IPS-20b (cell line): Measurements from ENCODE around the gene CCDC181.

Experiments used
- H3K27ac ChIP-seq: one replicate; pipeline ENCODE4 v1.5.1; 2013; ENCODE audit warnings: low read length
- H3K27me3 ChIP-seq: 2 replicates; pipeline ENCODE4 v1.6.1; 2013; ENCODE audit warnings: mild to moderate bottlenecking, low read length, inconsistent platforms; ENCODE audit not compliant: insufficient read depth
- H3K36me3 ChIP-seq: 2 replicates; pipeline ENCODE4 v1.6.1; 2013; ENCODE audit warnings: low read depth, mild to moderate bottlenecking, inconsistent platforms, low read length, moderate library complexity; ENCODE audit not compliant: insufficient read depth
- H3K4me1 ChIP-seq: 2 replicates; pipeline ENCODE4 v1.6.1; 2013; ENCODE audit warnings: mild to moderate bottlenecking, control low read depth, inconsistent platforms, low read length, moderate library complexity; ENCODE audit not compliant: insufficient read depth
- H3K4me3 ChIP-seq: 2 replicates; pipeline ENCODE4 v1.5.1; 2013; ENCODE audit warnings: mild to moderate bottlenecking, low read length, inconsistent platforms
- H3K9ac ChIP-seq: 2 replicates; pipeline ENCODE4 v1.6.1; 2013; ENCODE audit warnings: low read depth, mild to moderate bottlenecking, inconsistent platforms, low read length, moderate library complexity
- H3K9me3 ChIP-seq: 2 replicates; pipeline ENCODE4 v1.6.1; 2013; ENCODE audit warnings: mild to moderate bottlenecking, low read depth, low read length, inconsistent platforms; ENCODE audit not compliant: insufficient read depth

Gene CCDC181

DNA sequence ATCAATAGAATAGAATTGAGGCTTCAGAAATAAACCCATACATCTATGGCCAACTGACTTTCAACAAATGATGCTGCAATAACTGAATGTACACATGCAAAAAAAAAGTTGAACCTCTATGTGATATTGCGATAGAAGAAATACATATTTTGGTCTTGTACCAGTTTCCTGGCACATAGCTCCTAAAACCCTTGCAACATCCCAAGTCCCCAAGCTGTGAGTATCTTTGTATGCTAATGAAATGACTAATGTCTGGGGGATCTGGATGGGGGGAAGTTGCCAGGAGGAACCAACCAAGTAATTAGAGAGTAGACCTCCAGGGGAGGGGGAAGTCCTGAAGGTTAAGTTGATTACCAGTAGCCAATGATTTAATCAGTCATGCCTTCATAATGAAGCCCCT, 34.9 kb downstream of the CCDC181 start:
- H3K4me3 ChIP-seq, result no peak overlapping the region
- H3K27ac ChIP-seq, result no peak overlapping the region
- peaks cover 5% of the 10 kb centered on the region; the same call in 1 of the 2 replicates for H3K4me1 ChIP-seq
- no peaks in the 10 kb centered on the region for H3K27me3 ChIP-seq
- H3K9ac ChIP-seq, result no peak overlapping the region
- H3K36me3 ChIP-seq, result peaks cover 30% of the 10 kb centered on the region; the same call in 1 of the 2 replicates
- H3K9me3 ChIP-seq, result no peaks in the 10 kb centered on the region

DNA sequence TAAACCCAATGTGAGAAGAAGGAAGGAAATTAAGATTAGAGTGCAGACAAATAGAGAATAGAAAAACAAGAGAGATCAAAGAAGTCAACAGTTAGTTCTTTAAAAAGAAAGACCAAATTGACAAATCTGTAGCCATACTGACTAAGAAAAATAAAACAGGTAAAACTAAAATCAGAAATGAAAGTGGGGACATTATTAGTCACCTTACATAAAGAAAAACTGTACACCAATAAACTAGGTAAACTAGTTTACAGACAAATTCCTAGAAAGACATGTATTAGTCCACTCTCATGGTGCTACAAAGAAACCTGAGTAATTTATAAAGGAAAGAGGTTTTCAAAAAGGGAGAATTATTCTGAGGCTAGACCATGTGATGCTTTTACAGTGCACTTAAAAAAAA, 37.0 kb downstream of the CCDC181 start:
- Histone ChIP-seq H3K9me3 (no peaks in the 10 kb centered on the region), H3K9ac (no peak overlapping the region), H3K36me3 (peaks cover 45% of the 10 kb centered on the region), H3K27ac (no peak overlapping the region), H3K4me1 (peaks cover 5% of the 10 kb centered on the region; the same call in 1 of the 2 replicates), H3K27me3 (no peaks in the 10 kb centered on the region), H3K4me3 (no peak overlapping the region)

DNA sequence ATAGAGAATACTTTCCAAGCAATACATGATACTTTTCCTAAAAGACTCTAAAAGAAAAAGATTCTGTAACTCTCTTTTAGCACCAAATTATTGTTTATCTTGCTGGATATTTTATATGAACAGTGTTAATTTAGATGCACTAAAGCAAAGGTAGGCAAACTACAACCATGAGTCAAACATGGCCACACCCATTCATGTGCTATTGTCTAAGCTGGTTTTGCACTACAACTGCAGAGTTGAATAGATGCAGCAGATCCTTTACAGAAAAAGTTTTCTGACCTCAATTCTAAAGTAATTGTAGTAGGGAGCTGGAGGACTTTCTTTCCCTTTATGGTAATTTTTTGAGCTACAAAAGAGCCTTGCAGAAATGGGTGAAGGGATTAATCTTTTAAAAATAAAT, 39.9 kb downstream of the CCDC181 start:
- Histone ChIP-seq H3K4me1 (peaks cover 4% of the 10 kb centered on the region; the same call in 1 of the 2 replicates), H3K36me3 (peaks cover 55% of the 10 kb centered on the region), H3K9me3 (no peaks in the 10 kb centered on the region), H3K27ac (no peak overlapping the region), H3K9ac (no peak overlapping the region), H3K4me3 (no peak overlapping the region), H3K27me3 (no peaks in the 10 kb centered on the region)

DNA sequence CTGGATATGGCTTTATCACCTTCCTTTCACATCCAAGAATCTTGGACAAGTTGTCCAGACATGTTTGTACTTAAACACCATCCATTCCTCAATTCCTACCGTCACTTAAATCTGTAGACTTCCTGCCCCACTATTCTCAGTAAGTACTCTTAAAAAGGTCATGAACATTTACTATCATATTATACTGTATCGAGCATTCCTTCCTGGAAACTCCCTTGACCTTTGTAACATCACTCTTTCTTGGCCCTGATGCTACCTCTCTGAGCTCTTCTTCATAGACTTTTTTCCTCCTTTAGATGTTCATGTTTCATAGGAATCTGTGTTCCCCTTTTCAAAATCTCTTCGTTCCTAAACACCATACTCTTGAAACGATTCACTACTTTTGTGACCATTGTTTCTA, 43.8 kb downstream of the CCDC181 start:
- peaks cover 65% of the 10 kb centered on the region for H3K36me3 ChIP-seq
- H3K27me3 ChIP-seq, result no peaks in the 10 kb centered on the region
- H3K4me3 ChIP-seq, result no peak overlapping the region
- H3K27ac ChIP-seq, result no peak overlapping the region
- H3K4me1 ChIP-seq, result 0 out of 2 replicates have a peak, but pooled peaks cover 3% of the 10 kb centered on the region
- H3K9me3 ChIP-seq, result no peaks in the 10 kb centered on the region
- H3K9ac ChIP-seq, result no peak overlapping the region

DNA sequence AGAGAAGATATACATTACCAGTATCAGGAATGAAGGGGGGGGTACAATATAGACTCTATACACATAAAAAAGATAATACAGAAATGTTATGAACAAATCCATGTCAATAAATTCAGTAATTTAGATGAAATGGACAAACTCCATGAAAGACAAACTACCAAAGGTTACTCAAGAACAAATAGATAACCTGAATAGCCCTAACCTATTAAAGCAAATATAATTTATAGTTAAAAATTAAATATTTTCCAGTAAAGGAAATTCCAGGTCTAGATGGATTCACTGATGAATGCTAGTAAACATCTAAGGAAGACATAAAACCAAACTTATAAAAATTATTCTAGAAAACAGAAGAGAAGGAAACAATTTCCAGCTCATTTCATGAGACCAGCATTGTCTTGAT, 46.1 kb downstream of the CCDC181 start:
- H3K9ac ChIP-seq, result no peak overlapping the region
- no peak overlapping the region for H3K27ac ChIP-seq
- H3K4me3 ChIP-seq, result no peak overlapping the region
- 0 out of 2 replicates have a peak, but pooled peaks cover 3% of the 10 kb centered on the region for H3K4me1 ChIP-seq
- no peaks in the 10 kb centered on the region for H3K27me3 ChIP-seq
- no peaks in the 10 kb centered on the region for H3K9me3 ChIP-seq
- peaks cover 70% of the 10 kb centered on the region for H3K36me3 ChIP-seq

DNA sequence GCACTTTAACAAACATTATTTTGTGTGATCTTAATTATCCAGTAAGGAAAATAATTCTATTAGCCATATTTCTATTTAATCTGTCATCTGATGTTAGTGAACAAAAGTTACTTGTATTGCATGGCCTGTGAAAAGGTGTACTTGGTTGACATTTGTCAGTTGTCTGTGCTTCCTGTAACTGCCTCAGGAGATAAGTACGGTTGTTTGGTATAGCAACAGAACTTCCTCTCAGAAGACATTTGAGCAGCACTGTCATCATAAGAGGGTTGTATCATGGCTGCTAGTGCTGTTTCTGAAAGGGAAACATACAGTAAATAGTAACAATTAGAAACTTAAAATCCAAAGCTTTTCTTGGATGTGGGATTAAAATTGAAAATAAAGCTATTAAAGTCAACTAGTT, 55.9 kb downstream of the CCDC181 start:
- Histone ChIP-seq H3K4me1 (no peaks in the 10 kb centered on the region), H3K27me3 (no peaks in the 10 kb centered on the region), H3K4me3 (no peak overlapping the region), H3K9ac (no peak overlapping the region), H3K9me3 (no peaks in the 10 kb centered on the region), H3K27ac (no peak overlapping the region), H3K36me3 (peaks cover 39% of the 10 kb centered on the region; the same call in 1 of the 2 replicates)

DNA sequence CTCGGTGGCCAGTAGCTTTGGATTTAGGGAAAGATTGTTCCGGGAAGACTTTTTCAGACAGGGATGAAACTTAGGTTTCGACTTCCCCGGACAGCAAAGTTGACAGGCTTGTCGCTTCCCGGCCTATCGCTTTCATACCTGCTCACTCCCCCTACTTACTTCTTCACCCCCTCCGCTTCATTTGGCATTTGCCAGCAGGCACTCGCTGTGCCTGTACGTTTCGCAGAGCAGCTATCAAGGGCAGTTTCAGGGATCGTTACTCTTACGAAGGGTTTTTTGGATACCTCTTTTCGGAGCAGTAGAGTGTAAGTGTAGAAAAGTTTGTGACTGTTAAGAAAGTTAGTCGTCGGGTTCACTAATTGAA, 58.9 kb downstream of the CCDC181 start:
- no peaks in the 10 kb centered on the region for H3K9me3 ChIP-seq
- peak overlapping the region; percentile 83; the same call in 1 of the 2 replicates for H3K9ac ChIP-seq
- H3K36me3 ChIP-seq, result peaks cover 36% of the 10 kb centered on the region; the same call in 1 of the 2 replicates

DNA sequence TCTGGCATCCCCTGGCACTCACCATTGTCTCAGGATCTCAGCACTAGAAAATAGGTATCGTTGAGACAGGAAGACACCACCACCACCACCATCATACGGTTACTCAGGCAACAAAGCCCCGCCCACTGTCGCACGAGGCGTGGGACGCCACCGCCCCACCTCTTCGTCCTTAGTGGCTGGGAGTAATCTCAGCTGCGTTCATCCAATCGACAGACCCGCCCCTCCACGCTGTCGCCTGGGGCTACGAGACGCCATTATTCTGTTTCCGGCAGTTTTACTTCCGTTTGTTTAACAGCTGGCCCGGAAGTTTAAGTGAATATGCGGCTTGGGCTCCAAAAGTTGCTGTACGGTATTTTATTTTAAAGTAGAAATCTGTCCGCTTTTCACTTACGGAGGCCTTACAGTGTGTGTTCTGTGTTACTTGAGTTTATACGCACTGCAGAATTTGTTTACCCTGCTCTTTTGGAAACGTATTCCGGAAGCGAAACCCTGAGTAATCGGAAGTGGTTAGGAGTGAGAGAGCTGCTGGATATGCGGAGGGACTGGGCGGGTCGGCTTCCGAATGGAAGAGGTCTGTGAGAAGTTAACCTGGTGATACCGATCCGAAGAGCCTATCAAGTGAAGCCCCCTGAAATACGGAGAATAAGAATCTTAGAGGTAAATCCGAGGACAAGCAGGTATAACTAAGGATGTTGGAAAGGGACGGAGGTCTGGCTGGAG, 59.4 kb downstream of the CCDC181 start, which contains the start of the genes BLZF1 and NME7:
Gene BLZF1 (plus strand): TSS at position 510 of the 720 bp plus-strand sequence. CDS start 1,328 bp downstream, outside the sequence.
Gene NME7 (minus strand): TSS at position 112 of the 720 bp plus-strand sequence. CDS start 87 bp downstream, at position 25.
- no peaks in the 10 kb centered on the region for H3K9me3 ChIP-seq
- H3K27me3 ChIP-seq, result no peaks in the 10 kb centered on the region
- H3K4me3 ChIP-seq, result peak within 1 kb of the TSS; percentile 97
- H3K36me3 ChIP-seq, result peaks cover 31% of the 10 kb centered on the region; the same call in 1 of the 2 replicates
- H3K9ac ChIP-seq, result peak within 1 kb of the TSS; percentile 83; the same call in 1 of the 2 replicates
- H3K27ac ChIP-seq, result peak within 1 kb of the TSS; percentile 20
- H3K4me1 ChIP-seq, result no peaks in the 10 kb centered on the region

More for the DNA sequence above, 58.9 kb downstream of the CCDC181 start:
- peak overlapping the region; percentile 20 for H3K27ac ChIP-seq
- H3K27me3 ChIP-seq, result no peaks in the 10 kb centered on the region
- peak overlapping the region; percentile 97 for H3K4me3 ChIP-seq
- H3K4me1 ChIP-seq, result no peaks in the 10 kb centered on the region

DNA sequence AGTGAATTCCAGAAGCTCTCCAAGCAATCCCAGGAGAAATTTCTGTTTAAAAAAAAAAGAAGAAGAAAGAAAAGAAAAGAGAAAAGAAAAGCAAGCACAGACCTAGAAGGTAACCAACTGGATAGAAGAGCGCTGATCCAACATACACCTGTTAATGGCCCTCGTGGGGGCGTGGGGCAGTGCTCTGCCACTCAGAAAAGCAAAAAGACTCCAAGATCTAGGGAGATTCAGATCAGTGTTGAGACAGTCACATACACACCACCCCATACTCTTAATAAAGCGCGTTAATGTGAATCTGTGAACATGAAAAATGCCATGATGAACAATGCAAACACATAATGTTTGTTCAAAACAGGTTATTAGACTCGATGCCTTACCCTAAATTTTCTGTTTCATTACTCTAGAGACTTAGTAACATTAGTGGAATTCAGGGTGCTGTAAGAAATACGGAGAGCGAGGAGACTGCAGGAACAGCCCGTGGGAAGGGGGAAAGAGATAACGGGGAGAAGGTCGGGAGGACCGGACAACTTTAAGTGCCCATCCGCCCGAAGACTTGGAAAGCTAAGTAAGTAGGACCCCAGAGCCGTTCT, 60.1 kb downstream of the CCDC181 start:
- Histone ChIP-seq H3K27ac (no peak overlapping the region), H3K9me3 (no peaks in the 10 kb centered on the region), H3K4me1 (no peaks in the 10 kb centered on the region), H3K27me3 (no peaks in the 10 kb centered on the region), H3K36me3 (peaks cover 24% of the 10 kb centered on the region; the same call in 1 of the 2 replicates), H3K9ac (peak overlapping the region; percentile 43; the same call in 1 of the 2 replicates), H3K4me3 (peak overlapping the region; percentile 97)

DNA sequence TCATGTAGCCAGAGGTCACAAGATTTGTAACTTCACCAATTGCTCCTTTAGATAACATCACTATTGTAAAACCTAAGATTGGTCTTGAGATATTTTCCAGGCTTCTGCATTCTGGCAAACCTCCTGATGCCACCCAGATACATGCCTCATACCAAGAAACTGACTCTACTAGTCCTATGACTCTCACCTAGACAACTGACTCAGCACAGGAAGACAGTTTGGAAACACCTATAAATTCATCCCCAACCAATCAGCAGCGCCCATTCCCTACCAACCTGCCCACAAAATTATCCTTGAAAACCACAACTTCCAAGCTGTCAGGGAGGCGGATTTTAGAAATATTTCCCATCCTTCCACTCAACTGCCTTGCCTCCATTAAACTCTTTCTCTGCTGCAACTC, 62.3 kb downstream of the CCDC181 start:
- no peaks in the 10 kb centered on the region for H3K4me1 ChIP-seq
- no peaks in the 10 kb centered on the region for H3K9me3 ChIP-seq
- no peaks in the 10 kb centered on the region for H3K27me3 ChIP-seq
- H3K27ac ChIP-seq, result no peak overlapping the region
- 0 out of 2 replicates have a peak, but pooled peaks cover 3% of the 10 kb centered on the region for H3K36me3 ChIP-seq
- H3K4me3 ChIP-seq, result no peak overlapping the region
- H3K9ac ChIP-seq, result no peak overlapping the region

DNA sequence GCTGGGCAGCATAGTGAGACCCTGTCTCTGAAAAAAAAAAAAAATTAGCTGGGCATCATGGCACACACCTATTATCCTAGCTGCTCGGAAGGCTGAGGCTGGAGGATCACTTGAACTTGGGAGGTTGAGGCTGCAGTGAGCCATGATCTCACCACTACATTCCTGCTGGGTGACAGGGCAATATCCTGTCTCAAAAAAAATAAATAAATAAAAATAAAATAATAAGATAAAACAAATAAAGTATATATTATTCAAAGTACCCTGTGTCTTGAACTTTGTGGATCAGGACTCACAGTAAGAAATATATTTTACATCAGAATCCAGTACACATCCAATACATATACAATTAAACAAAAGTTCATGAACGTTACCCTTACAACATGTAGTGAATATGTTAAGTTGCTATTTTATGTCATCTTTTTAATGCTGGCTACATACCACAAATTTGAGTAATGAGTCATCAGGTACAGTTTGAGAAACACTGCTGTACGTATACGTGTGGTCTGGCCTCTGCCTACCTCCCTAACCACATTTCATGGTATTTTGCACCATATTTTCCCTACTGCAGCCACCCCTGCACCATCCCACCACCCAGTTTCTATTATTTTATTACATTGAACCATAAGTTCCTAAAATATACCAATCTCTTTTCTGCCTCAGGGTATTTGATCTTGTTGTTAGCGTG, 64.1 kb downstream of the CCDC181 start:
- H3K4me1 ChIP-seq, result no peaks in the 10 kb centered on the region
- H3K36me3 ChIP-seq, result no peaks in the 10 kb centered on the region
- H3K9ac ChIP-seq, result no peak overlapping the region
- H3K4me3 ChIP-seq, result no peak overlapping the region
- H3K27me3 ChIP-seq, result no peaks in the 10 kb centered on the region
- H3K9me3 ChIP-seq, result no peaks in the 10 kb centered on the region
- no peak overlapping the region for H3K27ac ChIP-seq
